Brain pericyte (primary cell): ENCODE results near the gene TMEM38B.
"Not testable (repeated sequence)": the region's sequence is repeated elsewhere in the genome, so short reads cannot be mapped to it uniquely, and the experiment has no call there.

Experiments
- DNase-seq: peaks from one replicate; pipeline ENCODE4 v3.0.0-alpha.2; 2012; ENCODE audit warnings: low read depth, low spot score

The TMEM38B gene

GRCh38 chr9:105716146-105716545, 21.8 kb downstream of the TMEM38B start:
- no peak for DNase-seq

GRCh38 chr9:105722099-105722498, 27.8 kb downstream of the TMEM38B start:
- DNase-seq = no peak

GRCh38 chr9:105725370-105725769, 31.0 kb downstream of the TMEM38B start:
- DNase-seq = no peak

- not testable (repeated sequence) for DNase-seq
Measured at GRCh38 chr9:105728230-105728629, 33.9 kb downstream of the TMEM38B start.

- not testable (repeated sequence) for DNase-seq
Measured at GRCh38 chr9:105731420-105731819, 37.1 kb downstream of the TMEM38B start.

GRCh38 chr9:105735366-105735765, 41.0 kb downstream of the TMEM38B start:
- DNase-seq = no peak

- no peak for DNase-seq
Measured at GRCh38 chr9:105737205-105737604, 42.9 kb downstream of the TMEM38B start.

GRCh38 chr9:105742088-105742487, 47.7 kb downstream of the TMEM38B start:
- DNase-seq = no peak

GRCh38 chr9:105747325-105747724, 53.0 kb downstream of the TMEM38B start:
- not testable (repeated sequence) for DNase-seq

GRCh38 chr9:105751761-105752160, 57.4 kb downstream of the TMEM38B start:
- no peak for DNase-seq

- DNase-seq = no peak
Measured at GRCh38 chr9:105757496-105758251, 63.3 kb downstream of the TMEM38B start.

GRCh38 chr9:105760053-105760452, 65.7 kb downstream of the TMEM38B start:
- DNase-seq = no peak

- DNase-seq = not testable (repeated sequence)
Measured at GRCh38 chr9:105782561-105783494, 88.5 kb downstream of the TMEM38B start.

- DNase-seq = not testable (repeated sequence)
Measured at GRCh38 chr9:105783495-105783872, 89.1 kb downstream of the TMEM38B start.

GRCh38 chr9:105786796-105787195, 92.5 kb downstream of the TMEM38B start:
- DNase-seq = not testable (repeated sequence)

- no peak for DNase-seq
Measured at GRCh38 chr9:105816202-105816744, 121.9 kb downstream of the TMEM38B start.

- DNase-seq = no peak
Measured at GRCh38 chr9:105816981-105817380, 122.6 kb downstream of the TMEM38B start.

- DNase-seq = no peak
Measured at GRCh38 chr9:105818903-105819302, 124.6 kb downstream of the TMEM38B start.

- DNase-seq = no peak
Measured at GRCh38 chr9:105822814-105823213, 128.5 kb downstream of the TMEM38B start.
